Measurements from ENCODE around the gene PTPN13.

The PTPN13 gene

GRCh38 chr4:86619656-86620055, 25.5 kb downstream of the PTPN13 start:
- H3K4me1 ChIP-seq: no peaks in the 10 kb centered on the region
- no peak overlapping the region for H3K4me3 ChIP-seq (ENCODE audit: low read depth, low read length)
- no peak overlapping the region for H3K9ac ChIP-seq
- H3K27me3 ChIP-seq (ENCODE audit: control insufficient read depth, insufficient read depth, low read length): no peaks in the 10 kb centered on the region
- H2AFZ ChIP-seq: no peak overlapping the region
- no peak overlapping the region for H3K27ac ChIP-seq
- TF ChIP-seq CTCF (IDR thresholded peaks at IDR 0.05): no peak
- H3K9me3 ChIP-seq (ENCODE audit: control insufficient read depth, low read length): no peaks in the 10 kb centered on the region
- no peaks in the 10 kb centered on the region for H3K79me2 ChIP-seq
- H3K36me3 ChIP-seq (ENCODE audit: control insufficient read depth, insufficient read depth, low read length): no peaks in the 10 kb centered on the region
- H3K4me2 ChIP-seq (ENCODE audit: low read length): no peak overlapping the region

- Histone ChIP-seq H3K79me2 (no peaks in the 10 kb centered on the region), H2AFZ (no peak overlapping the region), H3K36me3 (ENCODE audit: control insufficient read depth, insufficient read depth, low read length) (no peaks in the 10 kb centered on the region), H3K4me1 (no peaks in the 10 kb centered on the region), H3K4me3 (ENCODE audit: low read depth, low read length) (no peak overlapping the region), H3K27ac (no peak overlapping the region), H3K9me3 (ENCODE audit: control insufficient read depth, low read length) (no peaks in the 10 kb centered on the region), H3K27me3 (ENCODE audit: control insufficient read depth, insufficient read depth, low read length) (no peaks in the 10 kb centered on the region), H3K9ac (no peak overlapping the region), H3K4me2 (ENCODE audit: low read length) (no peak overlapping the region)
- TF ChIP-seq CTCF (IDR thresholded peaks at IDR 0.05): no peak
These were observed 27.3 kb downstream of the PTPN13 start for GRCh38 chr4:86621435-86621834.

GRCh38 chr4:86626066-86626465, 32.0 kb downstream of the PTPN13 start:
- Histone ChIP-seq H3K27ac (no peak overlapping the region), H2AFZ (no peak overlapping the region), H3K9me3 (ENCODE audit: control insufficient read depth, low read length) (no peaks in the 10 kb centered on the region), H3K9ac (no peak overlapping the region), H3K27me3 (ENCODE audit: control insufficient read depth, insufficient read depth, low read length) (no peaks in the 10 kb centered on the region), H3K4me1 (no peaks in the 10 kb centered on the region), H3K4me3 (ENCODE audit: low read depth, low read length) (no peak overlapping the region), H3K4me2 (ENCODE audit: low read length) (no peak overlapping the region), H3K36me3 (ENCODE audit: control insufficient read depth, insufficient read depth, low read length) (no peaks in the 10 kb centered on the region), H3K79me2 (no peaks in the 10 kb centered on the region)
- TF ChIP-seq CTCF (IDR thresholded peaks at IDR 0.05): no peak

- no peak overlapping the region for H3K27ac ChIP-seq
- no peaks in the 10 kb centered on the region for H3K27me3 ChIP-seq (ENCODE audit: control insufficient read depth, insufficient read depth, low read length)
- H3K4me3 ChIP-seq (ENCODE audit: low read depth, low read length): no peak overlapping the region
- H2AFZ ChIP-seq: no peak overlapping the region
- no peaks in the 10 kb centered on the region for H3K4me1 ChIP-seq
- no peak overlapping the region for H3K9ac ChIP-seq
- H3K36me3 ChIP-seq (ENCODE audit: control insufficient read depth, insufficient read depth, low read length): no peaks in the 10 kb centered on the region
- H3K79me2 ChIP-seq: no peaks in the 10 kb centered on the region
- H3K9me3 ChIP-seq (ENCODE audit: control insufficient read depth, low read length): no peaks in the 10 kb centered on the region
- H3K4me2 ChIP-seq (ENCODE audit: low read length): no peak overlapping the region
- no peak for TF ChIP-seq CTCF (IDR thresholded peaks at IDR 0.05)
These were observed 33.5 kb downstream of the PTPN13 start for GRCh38 chr4:86627462-86628135.

GRCh38 chr4:86630629-86631028, 36.5 kb downstream of the PTPN13 start:
- Histone ChIP-seq H3K9me3 (ENCODE audit: control insufficient read depth, low read length) (no peaks in the 10 kb centered on the region), H3K27me3 (ENCODE audit: control insufficient read depth, insufficient read depth, low read length) (no peaks in the 10 kb centered on the region), H3K4me2 (ENCODE audit: low read length) (no peak overlapping the region), H3K9ac (no peak overlapping the region), H3K36me3 (ENCODE audit: control insufficient read depth, insufficient read depth, low read length) (no peaks in the 10 kb centered on the region), H3K79me2 (no peaks in the 10 kb centered on the region), H2AFZ (no peak overlapping the region), H3K27ac (no peak overlapping the region), H3K4me3 (ENCODE audit: low read depth, low read length) (no peak overlapping the region), H3K4me1 (no peaks in the 10 kb centered on the region)
- TF ChIP-seq CTCF (IDR thresholded peaks at IDR 0.05): no peak
